ENCODE measurements around the gene SFMBT2. TPM values are rescaled to one million over a fixed set of nuclear protein-coding genes. Genes with fewer than 3 reads are reported as not detected.

Gene SFMBT2
- total RNA-seq, 4 donors from 2014 or later = 1.2 to 5.5 (median 3.2) TPM

- DNase-seq (ENCODE audit: low spot score in 2 of 2) = no peak
- TF ChIP-seq CTCF (IDR thresholded peaks at IDR 0.05) (no peak), POLR2AphosphoS5 (IDR thresholded peaks at IDR 0.05) (no peak), EP300 (IDR thresholded peaks at IDR 0.05) (no peak), POLR2A (IDR thresholded peaks at IDR 0.05) (no peak)
- peaks cover 6% of the 10 kb centered on the region for H3K4me1 ChIP-seq
- no peaks in the 10 kb centered on the region for H3K36me3 ChIP-seq
- no peak overlapping the region for H3K27ac ChIP-seq
- no peak overlapping the region for H3K4me3 ChIP-seq
- no peaks in the 10 kb centered on the region for H3K9me3 ChIP-seq
- WGBS = 28% methylated on average over 19 of the region's 19 CpGs
- H3K27me3 ChIP-seq = peaks cover 53% of the 10 kb centered on the region
These were observed 22.3 kb upstream of the SFMBT2 start for GRCh38 chr10:7432884-7433726.

GRCh38 chr10:7428673-7429350 is 18.0 kb upstream of the SFMBT2 start:
- TF ChIP-seq CTCF (IDR thresholded peaks at IDR 0.05) = no peak
- no peak for TF ChIP-seq POLR2AphosphoS5 (IDR thresholded peaks at IDR 0.05)
- TF ChIP-seq POLR2A (IDR thresholded peaks at IDR 0.05) = no peak
- no peak for TF ChIP-seq EP300 (IDR thresholded peaks at IDR 0.05)

GRCh38 chr10:7426349-7426748 is 15.5 kb upstream of the SFMBT2 start:
- Histone ChIP-seq H3K36me3 (no peaks in the 10 kb centered on the region), H3K4me3 (no peak overlapping the region), H3K4me1 (no peaks in the 10 kb centered on the region), H3K27me3 (peaks cover 12% of the 10 kb centered on the region), H3K27ac (no peak overlapping the region), H3K9me3 (no peaks in the 10 kb centered on the region)
- no peak for DNase-seq (ENCODE audit: low spot score in 2 of 2)
- TF ChIP-seq POLR2AphosphoS5 (IDR thresholded peaks at IDR 0.05) (no peak), EP300 (IDR thresholded peaks at IDR 0.05) (no peak), CTCF (IDR thresholded peaks at IDR 0.05) (no peak), POLR2A (IDR thresholded peaks at IDR 0.05) (no peak)
- 80% methylated on average over 4 of the region's 4 CpGs for WGBS

More at GRCh38 chr10:7428673-7429350, 18.0 kb upstream of the SFMBT2 start:
- Histone ChIP-seq H3K27me3 (peaks cover 25% of the 10 kb centered on the region), H3K9me3 (no peaks in the 10 kb centered on the region), H3K36me3 (no peaks in the 10 kb centered on the region), H3K4me3 (no peak overlapping the region), H3K4me1 (peaks cover 5% of the 10 kb centered on the region), H3K27ac (no peak overlapping the region)
- 83% methylated on average over 5 of the region's 5 CpGs for WGBS
- no peak for DNase-seq (ENCODE audit: low spot score in 2 of 2)

GRCh38 chr10:7425691-7426090 is 14.9 kb upstream of the SFMBT2 start:
- peaks cover 10% of the 10 kb centered on the region for H3K27me3 ChIP-seq
- TF ChIP-seq CTCF (IDR thresholded peaks at IDR 0.05) = no peak
- no peak for TF ChIP-seq POLR2A (IDR thresholded peaks at IDR 0.05)
- no peak for TF ChIP-seq POLR2AphosphoS5 (IDR thresholded peaks at IDR 0.05)
- no peak for TF ChIP-seq EP300 (IDR thresholded peaks at IDR 0.05)
- H3K4me1 ChIP-seq = no peaks in the 10 kb centered on the region
- DNase-seq (ENCODE audit: low spot score in 2 of 2) = no peak
- no peaks in the 10 kb centered on the region for H3K9me3 ChIP-seq
- WGBS = 94% methylated on average over 5 of the region's 5 CpGs
- H3K27ac ChIP-seq = no peak overlapping the region
- H3K4me3 ChIP-seq = no peak overlapping the region
- no peaks in the 10 kb centered on the region for H3K36me3 ChIP-seq

- no peak for DNase-seq (ENCODE audit: low spot score in 2 of 2)
- TF ChIP-seq POLR2AphosphoS5 (IDR thresholded peaks at IDR 0.05) = no peak
- TF ChIP-seq EP300 (IDR thresholded peaks at IDR 0.05) = no peak
- TF ChIP-seq CTCF (IDR thresholded peaks at IDR 0.05) = no peak
- TF ChIP-seq POLR2A (IDR thresholded peaks at IDR 0.05) = no peak
- Histone ChIP-seq H3K27me3 (peaks cover 10% of the 10 kb centered on the region), H3K9me3 (no peaks in the 10 kb centered on the region), H3K27ac (no peak overlapping the region), H3K4me3 (no peak overlapping the region), H3K36me3 (no peaks in the 10 kb centered on the region), H3K4me1 (no peaks in the 10 kb centered on the region)
- WGBS = 84% methylated on average over 3 of the region's 3 CpGs
These were observed 14.1 kb upstream of the SFMBT2 start for GRCh38 chr10:7424919-7425318.

Data from suprapubic skin (tissue), 4 donors.